HUES48 (cell line): ENCODE data around the gene CTPS2.
"Not testable (repeated sequence)": the region's sequence is repeated elsewhere in the genome, so short reads cannot be mapped to it uniquely, and the experiment has no call there.

Source experiments
- H3K27ac ChIP-seq: one replicate; pipeline ENCODE4 v1.7.0; 2013; ENCODE audit warnings: low read depth, low read length, inconsistent platforms
- H3K27me3 ChIP-seq: 2 replicates; pipeline ENCODE4 v1.6.1; 2013; ENCODE audit warnings: mild to moderate bottlenecking, low read length; ENCODE audit not compliant: control insufficient read depth, insufficient read depth
- H3K36me3 ChIP-seq: 2 replicates; pipeline ENCODE4 v1.6.1; 2013; ENCODE audit warnings: low read length; ENCODE audit not compliant: control insufficient read depth, insufficient read depth
- H3K4me1 ChIP-seq: 2 replicates; pipeline ENCODE4 v1.6.1; 2013; ENCODE audit warnings: mild to moderate bottlenecking, low read length; ENCODE audit not compliant: control insufficient read depth, insufficient read depth
- H3K4me3 ChIP-seq: 2 replicates; pipeline ENCODE4 v1.5.1; 2013; ENCODE audit warnings: mild to moderate bottlenecking, low read depth, low read length
- H3K9ac ChIP-seq: 2 replicates; pipeline ENCODE4 v1.6.1; 2013; ENCODE audit warnings: mild to moderate bottlenecking, low read depth, low read length, moderate library complexity
- H3K9me3 ChIP-seq: 2 replicates; pipeline ENCODE4 v1.6.1; 2013; ENCODE audit warnings: low read length; ENCODE audit not compliant: control insufficient read depth, insufficient read depth

The CTPS2 gene

GRCh38 chrX:16633754-16634153 is 78.7 kb downstream of the CTPS2 start:
- Histone ChIP-seq H3K27me3 (no peaks in the 10 kb centered on the region; the same call in 1 of the 2 replicates), H3K27ac (no peak overlapping the region), H3K4me1 (peaks cover 13% of the 10 kb centered on the region), H3K4me3 (no peak overlapping the region), H3K9me3 (no peaks in the 10 kb centered on the region), H3K36me3 (peaks cover 46% of the 10 kb centered on the region), H3K9ac (no peak overlapping the region)

DNA sequence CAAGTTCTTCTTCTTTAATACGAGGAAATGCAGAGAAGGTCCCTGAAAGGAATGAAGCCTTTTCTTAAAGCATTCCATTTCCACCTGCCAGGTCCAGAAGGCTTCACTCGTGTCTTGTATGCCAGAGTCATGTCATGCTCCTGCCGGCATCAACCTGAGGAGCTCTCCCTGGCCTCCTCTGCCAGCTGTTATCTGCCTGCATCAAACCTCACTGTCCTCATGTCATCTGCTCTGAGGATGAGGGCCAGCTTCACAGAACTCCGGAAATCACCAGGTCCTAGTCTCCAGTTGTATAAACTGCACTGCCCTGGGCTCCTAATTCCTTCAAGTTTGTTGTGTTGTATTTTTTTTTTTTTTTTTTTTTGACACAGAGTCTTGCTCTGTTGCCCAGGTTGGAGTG is 82.6 kb downstream of the CTPS2 start:
- Histone ChIP-seq H3K9me3 (no peaks in the 10 kb centered on the region), H3K4me3 (peak overlapping the region; percentile 4; the same call in 1 of the 2 replicates), H3K4me1 (peaks cover 17% of the 10 kb centered on the region), H3K36me3 (peaks cover 30% of the 10 kb centered on the region), H3K27ac (peak overlapping the region; percentile 89), H3K9ac (0 out of 2 replicates have a peak overlapping the region, but pooled peaks have one; percentile 3), H3K27me3 (no peaks in the 10 kb centered on the region; the same call in 1 of the 2 replicates)

DNA sequence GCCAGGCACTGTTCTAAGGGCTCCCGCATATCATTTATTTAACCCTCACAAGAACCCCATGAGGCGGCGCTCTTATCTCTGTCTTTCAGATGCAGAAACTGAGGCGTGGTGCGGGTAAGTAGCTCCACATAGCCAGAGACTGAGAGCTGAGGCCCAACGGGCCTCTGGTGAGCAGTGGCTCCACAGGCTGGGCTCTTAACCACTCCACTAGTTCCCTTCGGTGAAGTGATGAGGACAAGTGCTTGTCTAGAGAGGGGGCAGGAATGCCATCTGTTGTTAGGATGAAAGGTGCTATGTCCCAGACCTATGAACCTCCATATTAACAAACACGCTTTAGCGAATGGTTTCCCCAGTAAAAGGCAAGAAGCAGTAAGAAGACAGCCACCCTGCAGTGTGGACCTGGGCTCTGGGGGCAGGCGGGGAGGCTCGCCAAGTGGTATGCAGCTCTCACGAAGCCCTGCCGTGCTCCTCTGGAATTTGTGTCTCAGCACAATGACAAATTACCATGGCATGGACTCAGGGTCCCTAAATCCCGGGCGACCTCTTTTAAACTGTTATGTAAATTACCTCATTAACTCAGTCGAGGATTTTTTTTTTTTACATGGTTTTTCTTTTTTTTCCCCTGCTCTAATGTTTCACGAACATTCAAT is 83.4 kb downstream of the CTPS2 start:
- H3K9me3 ChIP-seq, result no peaks in the 10 kb centered on the region
- peak overlapping the region; percentile 4; the same call in 1 of the 2 replicates for H3K4me3 ChIP-seq
- peak overlapping the region; percentile 89 for H3K27ac ChIP-seq
- peaks cover 27% of the 10 kb centered on the region for H3K36me3 ChIP-seq
- no peak overlapping the region for H3K9ac ChIP-seq
- H3K4me1 ChIP-seq, result peaks cover 17% of the 10 kb centered on the region
- no peaks in the 10 kb centered on the region; the same call in 1 of the 2 replicates for H3K27me3 ChIP-seq

DNA sequence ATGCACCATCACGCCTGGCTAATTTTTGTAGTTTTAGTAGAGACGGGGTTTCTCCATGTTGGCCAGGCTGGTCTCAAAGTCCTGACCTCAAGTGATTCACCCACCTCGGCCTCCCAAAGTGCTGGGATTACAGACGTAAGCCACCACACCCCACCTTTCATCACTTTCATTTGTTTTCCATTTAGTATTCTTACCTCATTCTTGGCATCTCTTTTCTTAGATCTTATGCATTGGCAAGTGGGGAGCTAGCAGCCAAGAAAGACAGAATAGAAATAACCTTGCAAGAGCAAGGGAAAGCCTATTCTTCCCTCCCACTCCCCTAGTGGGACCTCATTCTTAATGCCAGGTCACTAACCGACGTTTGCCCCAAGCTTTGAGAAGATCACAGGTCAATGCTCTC is 84.0 kb downstream of the CTPS2 start:
- Histone ChIP-seq H3K4me1 (peaks cover 17% of the 10 kb centered on the region), H3K27ac (peak overlapping the region; percentile 89), H3K36me3 (peaks cover 24% of the 10 kb centered on the region)
- not testable (repeated sequence) for H3K4me3 ChIP-seq, H3K9me3 ChIP-seq, H3K27me3 ChIP-seq, H3K9ac ChIP-seq

GRCh38 chrX:16619024-16619423 is 93.4 kb downstream of the CTPS2 start:
- Histone ChIP-seq H3K27me3 (no peaks in the 10 kb centered on the region), H3K9ac (no peak overlapping the region), H3K4me1 (no peaks in the 10 kb centered on the region), H3K9me3 (no peaks in the 10 kb centered on the region), H3K27ac (no peak overlapping the region), H3K36me3 (peaks cover 65% of the 10 kb centered on the region), H3K4me3 (no peak overlapping the region)

GRCh38 chrX:16618422-16618821 is 94.0 kb downstream of the CTPS2 start:
- H3K36me3 ChIP-seq, result peaks cover 70% of the 10 kb centered on the region
- H3K27me3 ChIP-seq, result no peaks in the 10 kb centered on the region
- no peaks in the 10 kb centered on the region for H3K9me3 ChIP-seq
- peaks cover 2% of the 10 kb centered on the region; the same call in 1 of the 2 replicates for H3K4me1 ChIP-seq
- H3K27ac ChIP-seq, result no peak overlapping the region
- no peak overlapping the region for H3K9ac ChIP-seq
- no peak overlapping the region for H3K4me3 ChIP-seq

GRCh38 chrX:16617382-16617781 is 95.1 kb downstream of the CTPS2 start:
- Histone ChIP-seq H3K27ac (no peak overlapping the region), H3K4me1 (peaks cover 11% of the 10 kb centered on the region), H3K27me3 (no peaks in the 10 kb centered on the region), H3K4me3 (no peak overlapping the region), H3K36me3 (peaks cover 73% of the 10 kb centered on the region), H3K9ac (no peak overlapping the region), H3K9me3 (no peaks in the 10 kb centered on the region)

- Histone ChIP-seq H3K9me3 (no peaks in the 10 kb centered on the region), H3K27ac (peak overlapping the region; percentile 91), H3K36me3 (peaks cover 65% of the 10 kb centered on the region)
These were observed 100.1 kb downstream of the CTPS2 start for GRCh38 chrX:16612257-16612897.

GRCh38 chrX:16610654-16611053 is 101.8 kb downstream of the CTPS2 start:
- H3K9me3 ChIP-seq, H3K9ac ChIP-seq, H3K27me3 ChIP-seq, H3K4me3 ChIP-seq, H3K27ac ChIP-seq: not testable (repeated sequence)
- Histone ChIP-seq H3K4me1 (peaks cover 20% of the 10 kb centered on the region), H3K36me3 (peaks cover 64% of the 10 kb centered on the region)

More at GRCh38 chrX:16612257-16612897, 100.1 kb downstream of the CTPS2 start:
- H3K9ac ChIP-seq, result no peak overlapping the region
- H3K4me1 ChIP-seq, result peaks cover 20% of the 10 kb centered on the region
- no peaks in the 10 kb centered on the region for H3K27me3 ChIP-seq
- H3K4me3 ChIP-seq, result no peak overlapping the region

GRCh38 chrX:16610121-16610621 is 102.3 kb downstream of the CTPS2 start:
- H3K4me1 ChIP-seq, result peaks cover 20% of the 10 kb centered on the region
- H3K4me3 ChIP-seq, result no peak overlapping the region
- peaks cover 62% of the 10 kb centered on the region for H3K36me3 ChIP-seq
- no peak overlapping the region for H3K9ac ChIP-seq
- no peaks in the 10 kb centered on the region for H3K9me3 ChIP-seq
- no peaks in the 10 kb centered on the region for H3K27me3 ChIP-seq
- H3K27ac ChIP-seq, result no peak overlapping the region

DNA sequence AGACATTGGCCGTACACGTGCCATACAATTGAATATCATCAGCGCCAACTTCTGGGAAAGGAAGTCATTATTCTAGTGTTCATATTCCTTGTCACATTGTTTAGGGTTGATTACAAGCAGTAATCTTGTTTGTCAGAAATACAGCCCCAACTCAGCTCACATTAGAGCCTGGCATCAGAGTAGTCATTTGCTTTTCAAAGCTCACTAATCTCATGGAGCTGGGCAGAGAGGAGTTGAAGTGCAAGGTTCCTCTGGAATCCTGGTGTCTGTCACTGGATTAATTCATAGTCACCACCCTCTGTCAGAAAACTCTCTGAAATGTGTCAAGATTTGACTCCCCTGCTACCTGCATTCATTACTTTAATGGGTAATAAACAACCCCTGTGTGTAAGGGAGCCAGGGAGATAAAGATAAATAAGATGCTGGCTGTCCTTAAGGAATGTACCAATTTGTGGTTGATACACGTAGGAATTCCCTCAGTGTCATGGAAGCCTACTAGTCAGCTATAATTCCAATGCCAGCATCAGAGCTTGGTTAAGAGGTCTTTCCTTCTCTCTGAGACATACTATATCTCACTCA is 106.2 kb downstream of the CTPS2 start:
- H3K27ac ChIP-seq, result no peak overlapping the region
- no peaks in the 10 kb centered on the region for H3K9me3 ChIP-seq
- 0 out of 2 replicates have a peak, but pooled peaks cover 5% of the 10 kb centered on the region for H3K4me1 ChIP-seq
- peaks cover 61% of the 10 kb centered on the region for H3K36me3 ChIP-seq
- no peaks in the 10 kb centered on the region for H3K27me3 ChIP-seq
- no peak overlapping the region for H3K4me3 ChIP-seq
- no peak overlapping the region for H3K9ac ChIP-seq
